Measurements from ENCODE around the gene MAML2.

GRCh38 chr11:96197801-96198701 is 144.9 kb downstream of the MAML2 start:
- TF ChIP-seq CTCF (IDR thresholded peaks at IDR 0.05) (no peak), POLR2A (IDR thresholded peaks at IDR 0.05) (no peak)
